Measurements from ENCODE around the gene RBM8A.
A peak's percentile ranks its signal among the peaks of the same experiment; 100 is the strongest.

Gene RBM8A

DNA sequence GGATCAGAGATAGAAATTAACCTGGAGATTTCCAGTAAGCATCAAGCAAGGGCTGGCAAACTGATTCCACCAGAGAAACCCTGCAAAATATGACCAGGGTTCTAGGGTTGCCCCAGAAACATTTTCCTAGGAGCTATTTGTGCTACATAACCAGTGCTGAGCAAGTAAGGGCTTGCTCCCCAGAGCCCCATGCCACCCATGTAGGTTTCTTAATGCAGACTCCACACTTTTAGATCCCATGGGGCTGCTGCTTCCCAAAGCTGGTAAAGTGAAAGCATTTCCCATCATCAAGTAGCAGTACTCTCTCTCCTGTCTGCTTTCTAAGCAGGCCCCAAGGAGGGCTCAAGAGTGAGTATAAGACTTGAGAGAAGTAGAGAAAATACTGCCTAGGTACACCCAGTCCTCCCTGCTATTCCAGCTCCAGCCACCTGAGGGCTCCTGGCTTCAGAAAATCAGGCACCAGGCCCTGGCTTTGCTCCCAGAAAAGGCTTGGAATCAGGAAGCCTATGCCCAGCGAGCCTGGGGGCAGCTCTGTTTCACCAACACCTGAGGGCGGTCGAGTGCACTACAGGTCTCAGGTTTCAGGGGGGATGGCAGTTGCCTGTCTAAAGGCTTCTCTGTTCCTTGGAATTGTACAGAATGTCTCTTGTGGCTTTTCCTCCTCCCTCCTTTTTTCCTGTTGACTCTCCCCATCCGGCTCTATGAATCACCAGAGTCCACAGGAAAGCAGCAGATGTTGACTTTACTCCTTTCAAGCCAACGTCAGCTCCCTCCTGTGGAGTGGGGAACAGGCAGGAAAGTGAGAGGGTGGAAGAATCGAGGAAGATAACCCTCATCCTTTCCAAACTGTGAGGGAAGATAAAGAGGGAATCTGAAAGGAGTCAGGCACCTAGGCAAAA is 35.4 kb downstream of the RBM8A start:
- H3K9me3 ChIP-seq: no peaks in the 10 kb centered on the region
- peak overlapping the region; percentile 92 to 93 for H3K27ac ChIP-seq
- DNase-seq: peak; percentile 97
- H3K4me3 ChIP-seq: peak overlapping the region; percentile 2 to 19
- TF ChIP-seq, protein P1, sequence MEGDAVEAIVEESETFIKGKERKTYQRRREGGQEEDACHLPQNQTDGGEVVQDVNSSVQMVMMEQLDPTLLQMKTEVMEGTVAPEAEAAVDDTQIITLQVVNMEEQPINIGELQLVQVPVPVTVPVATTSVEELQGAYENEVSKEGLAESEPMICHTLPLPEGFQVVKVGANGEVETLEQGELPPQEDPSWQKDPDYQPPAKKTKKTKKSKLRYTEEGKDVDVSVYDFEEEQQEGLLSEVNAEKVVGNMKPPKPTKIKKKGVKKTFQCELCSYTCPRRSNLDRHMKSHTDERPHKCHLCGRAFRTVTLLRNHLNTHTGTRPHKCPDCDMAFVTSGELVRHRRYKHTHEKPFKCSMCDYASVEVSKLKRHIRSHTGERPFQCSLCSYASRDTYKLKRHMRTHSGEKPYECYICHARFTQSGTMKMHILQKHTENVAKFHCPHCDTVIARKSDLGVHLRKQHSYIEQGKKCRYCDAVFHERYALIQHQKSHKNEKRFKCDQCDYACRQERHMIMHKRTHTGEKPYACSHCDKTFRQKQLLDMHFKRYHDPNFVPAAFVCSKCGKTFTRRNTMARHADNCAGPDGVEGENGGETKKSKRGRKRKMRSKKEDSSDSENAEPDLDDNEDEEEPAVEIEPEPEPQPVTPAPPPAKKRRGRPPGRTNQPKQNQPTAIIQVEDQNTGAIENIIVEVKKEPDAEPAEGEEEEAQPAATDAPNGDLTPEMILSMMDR (IDR thresholded peaks at IDR 0.05): peak; percentile 96 to 98
- H3K4me1 ChIP-seq: peaks cover 0 to 37% (median 25%) of the 10 kb centered on the region in 4 donors
- intact Hi-C loops (cut with DNase I; ENCODE audit: low total_unique reads): loop anchor here (1.0 kb wide), 1 partner anchor 18 kb away; the partner anchor contains the start of gene ITGA10
- H3K36me3 ChIP-seq: peaks cover 0 to 15% (median 8%) of the 10 kb centered on the region in 3 donors
- no peaks in the 10 kb centered on the region for H3K27me3 ChIP-seq

DNA sequence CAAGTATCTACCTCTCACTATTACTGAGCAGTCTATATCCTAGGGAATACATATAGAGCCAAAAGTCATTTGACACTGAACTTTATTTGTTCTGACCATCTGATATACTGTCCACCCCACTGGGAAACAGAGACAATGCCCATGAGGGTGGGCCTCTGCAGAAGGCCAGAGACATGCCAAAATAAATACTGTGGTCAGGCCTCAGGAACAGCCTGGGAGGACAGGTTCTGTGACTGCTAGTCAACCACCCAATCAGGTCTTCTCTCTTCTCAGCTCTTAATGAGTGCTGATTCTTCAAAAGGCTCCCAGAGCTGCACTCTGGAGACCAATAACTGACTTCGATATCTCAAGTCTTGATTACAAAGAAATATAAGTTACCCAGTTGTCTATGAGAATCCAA is 36.1 kb downstream of the RBM8A start:
- Histone ChIP-seq H3K4me3 (no peak overlapping the region), H3K27ac (peak overlapping the region; percentile 92 to 93), H3K9me3 (no peaks in the 10 kb centered on the region), H3K36me3 (peaks cover 0 to 8% (median 1%) of the 10 kb centered on the region in 3 donors), H3K4me1 (peaks cover 0 to 37% (median 25%) of the 10 kb centered on the region in 4 donors), H3K27me3 (no peaks in the 10 kb centered on the region)
- no peak for DNase-seq
- intact Hi-C loops (cut with DNase I; ENCODE audit: low total_unique reads): no loop called here
- TF ChIP-seq, protein P1 (IDR thresholded peaks at IDR 0.05): no peak

DNA sequence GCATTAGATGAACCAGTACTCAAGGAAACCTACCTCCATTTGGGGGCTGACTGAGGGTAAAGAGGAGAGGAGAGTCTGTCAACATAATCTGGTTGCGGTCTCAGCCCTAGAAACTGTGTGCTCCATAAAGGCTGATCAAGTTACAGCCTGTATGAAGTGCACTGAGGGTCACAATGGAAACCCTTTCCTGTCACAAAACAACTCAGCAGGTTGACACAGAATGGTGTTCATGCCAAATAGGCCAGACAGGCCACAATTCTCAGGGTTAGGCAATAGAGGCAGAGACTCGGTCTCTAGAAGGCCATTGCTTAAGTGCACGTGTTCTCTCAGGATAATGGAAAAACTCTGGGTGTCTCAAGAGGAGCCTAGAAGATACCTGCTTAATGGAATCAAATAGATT is 37.6 kb downstream of the RBM8A start:
- Histone ChIP-seq H3K27ac (peak overlapping the region; percentile 92 to 93), H3K27me3 (no peaks in the 10 kb centered on the region), H3K4me3 (no peak overlapping the region), H3K9me3 (no peaks in the 10 kb centered on the region), H3K36me3 (no peaks in the 10 kb centered on the region), H3K4me1 (peaks cover 0 to 47% (median 31%) of the 10 kb centered on the region in 4 donors)
- intact Hi-C loops (cut with DNase I; ENCODE audit: low total_unique reads): no loop called here
- TF ChIP-seq, protein P1 (IDR thresholded peaks at IDR 0.05): no peak
- no peak for DNase-seq

DNA sequence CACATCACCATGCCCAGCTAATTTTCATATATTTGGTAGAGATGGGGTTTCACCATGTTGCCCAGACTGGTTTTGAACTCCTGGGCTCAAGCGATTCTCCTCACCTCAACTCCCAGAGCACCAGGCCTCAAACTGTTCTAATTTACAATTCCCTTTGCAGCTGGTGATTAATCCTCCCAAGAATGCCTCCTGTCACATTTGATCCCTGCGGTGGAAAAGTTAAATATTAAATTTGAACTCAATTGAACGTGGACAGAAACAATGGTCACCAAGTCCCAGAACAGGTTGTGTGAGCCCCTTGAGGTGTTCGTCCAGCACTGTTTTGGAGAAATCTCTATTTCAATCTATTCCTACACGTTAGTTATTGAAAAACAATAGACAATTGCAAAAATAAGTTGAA is 39.7 kb downstream of the RBM8A start:
- H3K9me3 ChIP-seq: no peaks in the 10 kb centered on the region
- intact Hi-C loops (cut with DNase I; ENCODE audit: low total_unique reads): no loop called here
- no peaks in the 10 kb centered on the region for H3K36me3 ChIP-seq
- peaks cover 0 to 39% (median 26%) of the 10 kb centered on the region in 4 donors for H3K4me1 ChIP-seq
- peak overlapping the region in 1 of 2 donors; percentile 57 for H3K27ac ChIP-seq
- H3K27me3 ChIP-seq: no peaks in the 10 kb centered on the region
- no peak overlapping the region for H3K4me3 ChIP-seq
- DNase-seq: no peak
- TF ChIP-seq, protein P1 (IDR thresholded peaks at IDR 0.05): no peak

DNA sequence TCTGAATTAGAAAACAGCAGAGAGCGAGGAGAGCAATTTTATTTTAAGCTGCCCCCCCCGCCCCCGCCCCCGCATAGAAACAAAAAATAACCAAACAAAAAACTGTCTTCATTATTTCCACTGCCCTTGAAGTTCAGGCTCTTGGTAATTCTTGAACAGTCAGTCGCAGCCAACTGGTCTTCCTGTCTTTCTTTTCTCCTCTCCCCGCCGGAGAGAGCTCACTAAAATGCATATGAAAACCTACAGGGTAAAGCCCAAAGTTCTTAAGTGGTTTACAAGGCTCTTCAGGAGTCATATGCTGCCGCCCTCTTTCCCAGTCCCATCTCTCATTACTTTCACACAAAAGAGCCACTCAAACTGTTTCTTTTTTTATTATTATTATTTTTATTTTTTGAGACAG is 40.5 kb downstream of the RBM8A start:
- H3K36me3 ChIP-seq: no peaks in the 10 kb centered on the region
- TF ChIP-seq, protein P1 (IDR thresholded peaks at IDR 0.05): no peak
- H3K27ac ChIP-seq: peak overlapping the region; percentile 40 to 57
- H3K4me1 ChIP-seq: peaks cover 0 to 32% (median 19%) of the 10 kb centered on the region in 4 donors
- intact Hi-C loops (cut with DNase I; ENCODE audit: low total_unique reads): no loop called here
- H3K4me3 ChIP-seq: no peak overlapping the region
- no peaks in the 10 kb centered on the region for H3K9me3 ChIP-seq
- no peaks in the 10 kb centered on the region for H3K27me3 ChIP-seq
- no peak for DNase-seq

Measured in tibial artery (tissue), 4 donors.